Tibial artery (tissue), 4 donors: ENCODE results near the gene MAP1LC3B.

ENCODE experiments used
- DNase-seq, 2 donors: peaks; one replicate each; pipeline ENCODE4 v3.0.0-alpha.2; 2019
- H3K27ac ChIP-seq, 2 donors: fragments of 200-600 bp; sonication (generic) in 1 of 2; 1 replicate in 1 of 2; 2 replicates in 1 of 2; pipeline ENCODE4 v1.5.1; 2018 to 2019; ENCODE audit warnings: mild to moderate bottlenecking in 1 of 2
- H3K27me3 ChIP-seq, 2 donors: fragments of 200-600 bp; sonication (generic) in 1 of 2; one replicate each; pipeline versions ENCODE4 v1.5.1 to v1.6.0; 2016 to 2019
- H3K36me3 ChIP-seq, 3 donors: fragments of 200-600 bp; sonication (generic) in 2 of 3; one replicate each; pipeline ENCODE4 v1.5.1; 2016 to 2019; ENCODE audit warnings: mild to moderate bottlenecking in 2 of 3
- H3K4me1 ChIP-seq, 4 donors: fragments of 200-600 bp; sonication (generic) in 2 of 4; 1 replicate in 3 of 4; 2 replicates in 1 of 4; pipeline ENCODE4 v1.5.1; 2016 to 2019
- H3K4me3 ChIP-seq, 2 donors: fragments of 200-600 bp; sonication (generic) in 1 of 2; 1 replicate in 1 of 2; 2 replicates in 1 of 2; pipeline ENCODE4 v1.5.1; 2018 to 2019; ENCODE audit warnings: mild to moderate bottlenecking in 2 of 2
- H3K9me3 ChIP-seq, 3 donors: fragments of 200-600 bp; sonication (generic) in 1 of 3; one replicate each; pipeline ENCODE4 v1.5.1; 2016 to 2019
- CTCF ChIP-seq, 2 experiments: fragments of 200-600 bp in 1 of 2; fragments of 450-650 bp in 1 of 2; IDR thresholded peaks; one replicate each; pipeline ENCODE4 v1.5.1; 2017 to 2019; ENCODE audit warnings: antibody characterized with exemption in 2 of 2, mild to moderate bottlenecking in 1 of 2, moderate library complexity in 1 of 2
- intact Hi-C: fragments of 100-400 bp; cut with DNase I; formaldehyde crosslinking; loops from one replicate; pipeline ENCODE4 v1.15.0; 2023; ENCODE audit warnings: low total_unique reads

MAP1LC3B gene

GRCh38 chr16:87414251-87414680, 22.1 kb downstream of the MAP1LC3B start:
- Histone ChIP-seq H3K4me1 (no peaks in the 10 kb centered on the region), H3K36me3 (peaks cover 73 to 100% (median 97%) of the 10 kb centered on the region in 3 donors), H3K4me3 (no peak overlapping the region), H3K27me3 (no peaks in the 10 kb centered on the region), H3K9me3 (no peaks in the 10 kb centered on the region), H3K27ac (no peak overlapping the region)
- intact Hi-C loops: no loop called here
- DNase-seq: peak in 1 of 2 donors; percentile 62
- no peak for TF ChIP-seq CTCF (IDR thresholded peaks at IDR 0.05)

DNA sequence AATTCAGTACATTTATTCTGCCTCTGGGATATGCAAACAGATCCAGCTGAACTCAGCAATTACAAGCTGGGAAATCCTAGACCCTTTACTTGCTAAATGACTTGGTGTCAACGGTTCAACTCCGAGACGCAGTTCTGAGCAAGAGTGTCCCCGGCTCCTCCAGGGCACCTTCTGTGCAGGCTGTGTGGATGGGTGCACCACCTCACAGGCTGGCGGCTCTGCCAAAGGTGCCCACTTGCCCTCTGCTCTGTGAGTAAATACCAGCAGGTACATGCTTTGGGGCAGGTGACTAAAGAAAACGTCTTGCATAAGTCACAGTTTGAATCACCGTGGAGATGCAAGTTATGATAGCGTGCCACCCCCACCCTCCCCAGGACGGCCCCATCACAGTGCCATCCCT, 23.3 kb downstream of the MAP1LC3B start:
- Histone ChIP-seq H3K27me3 (no peaks in the 10 kb centered on the region), H3K27ac (no peak overlapping the region), H3K4me3 (no peak overlapping the region), H3K9me3 (no peaks in the 10 kb centered on the region), H3K4me1 (no peaks in the 10 kb centered on the region), H3K36me3 (peaks cover 70 to 99% (median 94%) of the 10 kb centered on the region in 3 donors)
- no peak for TF ChIP-seq CTCF (IDR thresholded peaks at IDR 0.05)
- intact Hi-C loops: loop anchor here (5.0 kb wide), 1 partner anchor 222 kb away; no protein-coding TSS in a partner anchor
- peak in 1 of 2 donors; percentile 48 for DNase-seq

GRCh38 chr16:87416826-87417527, 24.8 kb downstream of the MAP1LC3B start:
- H3K9me3 ChIP-seq: no peaks in the 10 kb centered on the region
- peak; percentile 62 to 76 for TF ChIP-seq CTCF (IDR thresholded peaks at IDR 0.05)
- peaks cover 57 to 99% (median 94%) of the 10 kb centered on the region in 3 donors for H3K36me3 ChIP-seq
- no peak overlapping the region for H3K4me3 ChIP-seq
- intact Hi-C loops: loop anchor here (5.0 kb wide), 1 partner anchor 220 kb away; no protein-coding TSS in a partner anchor
- H3K27ac ChIP-seq: no peak overlapping the region
- H3K4me1 ChIP-seq: no peaks in the 10 kb centered on the region
- H3K27me3 ChIP-seq: no peaks in the 10 kb centered on the region
- DNase-seq: peak; percentile 64 to 66

DNA sequence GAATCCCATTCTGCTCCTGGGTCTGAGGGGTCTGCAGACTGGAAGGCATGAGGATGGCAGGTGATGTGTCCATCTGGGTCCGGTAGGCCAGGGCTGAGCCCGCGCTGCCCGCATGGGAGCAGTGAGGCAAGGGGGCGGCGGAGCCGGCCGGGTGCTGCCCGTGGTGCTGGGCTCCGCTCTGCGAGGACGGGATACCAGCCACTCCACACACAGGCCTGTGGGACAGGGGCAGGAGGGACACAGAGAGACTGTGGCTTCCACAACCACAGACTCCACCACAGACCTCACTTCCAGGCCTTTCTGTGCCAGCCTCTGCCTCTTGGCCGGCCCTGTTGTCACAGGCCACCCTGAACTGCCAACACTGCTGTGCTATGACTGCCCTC, 25.4 kb downstream of the MAP1LC3B start:
- Histone ChIP-seq H3K9me3 (no peaks in the 10 kb centered on the region), H3K27me3 (no peaks in the 10 kb centered on the region), H3K4me1 (no peaks in the 10 kb centered on the region), H3K36me3 (peaks cover 54 to 99% (median 92%) of the 10 kb centered on the region in 3 donors), H3K27ac (no peak overlapping the region), H3K4me3 (no peak overlapping the region)
- TF ChIP-seq CTCF (IDR thresholded peaks at IDR 0.05): no peak
- intact Hi-C loops: loop anchor here (5.0 kb wide), 1 partner anchor 220 kb away; no protein-coding TSS in a partner anchor
- peak in 1 of 2 donors; percentile 53 for DNase-seq

DNA sequence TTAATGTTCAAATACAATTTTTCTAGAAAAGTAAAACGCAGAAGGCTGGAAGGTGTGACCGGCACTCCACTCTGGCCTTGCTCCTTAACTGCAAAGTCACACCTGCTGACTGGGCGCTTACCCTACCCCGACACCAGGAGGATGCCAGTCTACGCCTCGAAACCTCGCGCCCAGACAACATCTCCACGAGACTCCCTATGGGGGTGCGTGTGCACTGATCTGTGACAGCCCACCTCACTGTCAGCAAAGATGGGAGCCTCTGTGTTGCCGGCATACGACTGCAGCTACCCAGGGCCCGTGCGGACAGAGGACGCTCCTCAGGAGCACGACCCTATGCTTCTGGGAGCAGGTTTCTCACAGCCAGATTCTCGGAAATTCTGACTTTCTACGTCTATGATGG, 26.1 kb downstream of the MAP1LC3B start:
- no peak overlapping the region for H3K27ac ChIP-seq
- TF ChIP-seq CTCF (IDR thresholded peaks at IDR 0.05): no peak
- H3K9me3 ChIP-seq: no peaks in the 10 kb centered on the region
- peaks cover 53 to 99% (median 91%) of the 10 kb centered on the region in 3 donors for H3K36me3 ChIP-seq
- H3K4me1 ChIP-seq: no peaks in the 10 kb centered on the region
- H3K27me3 ChIP-seq: no peaks in the 10 kb centered on the region
- no peak for DNase-seq
- intact Hi-C loops: loop anchor here (5.0 kb wide), 1 partner anchor 219 kb away; no protein-coding TSS in a partner anchor
- H3K4me3 ChIP-seq: no peak overlapping the region
